HuH-7 (cell line): ENCODE measurements around the gene UXS1.

Experiments
- DNase-seq: peaks from one replicate; pipeline ENCODE4 v3.0.0; 2011; ENCODE audit warnings: low spot score

Gene UXS1

GRCh38 chr2:106189325-106189724 is 4.8 kb downstream of the UXS1 start:
- no peak for DNase-seq

- no peak for DNase-seq
These were observed 6.7 kb downstream of the UXS1 start for GRCh38 chr2:106187273-106187891.

- no peak for DNase-seq
These were observed 8.5 kb downstream of the UXS1 start for GRCh38 chr2:106185475-106186184.

- no peak for DNase-seq
These were observed 9.2 kb downstream of the UXS1 start for GRCh38 chr2:106184857-106185256.

- no peak for DNase-seq
These were observed 9.7 kb downstream of the UXS1 start for GRCh38 chr2:106184394-106184793.

- no peak for DNase-seq
These were observed 10.9 kb downstream of the UXS1 start for GRCh38 chr2:106183101-106183696.

GRCh38 chr2:106181064-106181463 is 13.0 kb downstream of the UXS1 start:
- no peak for DNase-seq

GRCh38 chr2:106180602-106181001 is 13.5 kb downstream of the UXS1 start:
- DNase-seq, result no peak

- no peak for DNase-seq
These were observed 15.4 kb downstream of the UXS1 start for GRCh38 chr2:106178716-106179115.

GRCh38 chr2:106177581-106177980 is 16.5 kb downstream of the UXS1 start:
- no peak for DNase-seq

GRCh38 chr2:106176446-106177099 is 17.5 kb downstream of the UXS1 start:
- no peak for DNase-seq

GRCh38 chr2:106175086-106175850 is 18.8 kb downstream of the UXS1 start:
- no peak for DNase-seq

GRCh38 chr2:106174056-106174455 is 20.0 kb downstream of the UXS1 start:
- no peak for DNase-seq

- DNase-seq, result no peak
These were observed 21.5 kb downstream of the UXS1 start for GRCh38 chr2:106172649-106173048.

- DNase-seq, result no peak
These were observed 25.4 kb downstream of the UXS1 start for GRCh38 chr2:106168657-106169056.

- DNase-seq, result no peak
These were observed 27.0 kb downstream of the UXS1 start for GRCh38 chr2:106167067-106167466.

- DNase-seq, result no peak
These were observed 28.5 kb downstream of the UXS1 start for GRCh38 chr2:106165561-106165960.

GRCh38 chr2:106165029-106165428 is 29.1 kb downstream of the UXS1 start:
- no peak for DNase-seq

- DNase-seq, result no peak
These were observed 30.1 kb downstream of the UXS1 start for GRCh38 chr2:106163948-106164545.

- DNase-seq, result no peak
These were observed 31.9 kb downstream of the UXS1 start for GRCh38 chr2:106161938-106162820.

GRCh38 chr2:106161341-106161740 is 32.8 kb downstream of the UXS1 start:
- DNase-seq, result no peak
